Neural cell (in vitro differentiated cells): ENCODE data around the gene RAP1A. TPM values are rescaled to one million over a fixed set of nuclear protein-coding genes. Genes with fewer than 3 reads are reported as not detected.

Source experiments
- H2AFZ ChIP-seq: fragments of 200-600, 300-800 bp; sonication (generic), shearing (Covaris generic); 2 replicates; pipeline ENCODE4 v1.6.0; 2014; ENCODE audit warnings: low read depth, mild to moderate bottlenecking, antibody characterized with exemption, low read length, moderate library complexity
- H3F3A ChIP-seq: fragments of 200-600 bp; shearing (Covaris generic); 2 replicates; pipeline ENCODE4 v1.6.1; 2016; ENCODE audit warnings: mild to moderate bottlenecking, moderate library complexity, mixed read lengths, antibody characterized with exemption, low read length; ENCODE audit not compliant: insufficient read depth, poor library complexity, severe bottlenecking
- H3K27ac ChIP-seq: fragments of 200-600, 300-800 bp; sonication (generic), shearing (Covaris generic); 2 replicates; pipeline ENCODE4 v1.5.1; 2014; ENCODE audit warnings: mild to moderate bottlenecking, low read length, moderate library complexity
- H3K27me3 ChIP-seq: fragments of 300-800, 200-600 bp; sonication (generic), shearing (Covaris generic); 2 replicates; pipeline ENCODE4 v1.6.0; 2014; ENCODE audit warnings: mild to moderate bottlenecking, low read depth, low read length, moderate library complexity; ENCODE audit not compliant: insufficient read depth
- H3K36me3 ChIP-seq: fragments of 300-800, 200-600 bp; sonication (generic), shearing (Covaris generic); 2 replicates; pipeline ENCODE4 v1.5.1; 2014; ENCODE audit warnings: mild to moderate bottlenecking, antibody characterized with exemption, low read length, moderate library complexity; ENCODE audit not compliant: insufficient read depth
- H3K4me2 ChIP-seq: fragments of 300-800, 200-600 bp; sonication (generic), shearing (Covaris generic); 2 replicates; pipeline ENCODE4 v1.6.0; 2014; ENCODE audit warnings: mild to moderate bottlenecking, low read length
- H3K4me3 ChIP-seq: fragments of 300-800, 200-600 bp; sonication (generic), shearing (Covaris generic); 2 replicates; pipeline ENCODE4 v1.5.1; 2014; ENCODE audit warnings: mild to moderate bottlenecking, low read length, moderate library complexity
- H3K79me2 ChIP-seq: fragments of 200-600 bp; shearing (Covaris generic); replicated peaks from 2 replicates; pipeline ENCODE4 v1.6.0; 2014; ENCODE audit warnings: mild to moderate bottlenecking, low read length, moderate library complexity; ENCODE audit not compliant: insufficient read depth
- H3K9ac ChIP-seq: fragments of 300-800, 200-600 bp; sonication (generic), shearing (Covaris generic); 2 replicates; pipeline ENCODE4 v1.6.1; 2016; ENCODE audit warnings: mild to moderate bottlenecking, low read length, mixed read lengths
- H3K9me2 ChIP-seq: fragments of 200-600 bp; shearing (Covaris generic); 2 replicates; pipeline ENCODE4 v1.6.1; 2016; ENCODE audit warnings: mild to moderate bottlenecking, low read length, mixed read lengths; ENCODE audit not compliant: insufficient read depth
- H3K9me3 ChIP-seq: fragments of 200-600, 300-800 bp; sonication (generic), shearing (Covaris generic); 2 replicates; pipeline ENCODE4 v1.6.1; 2016; ENCODE audit warnings: mild to moderate bottlenecking, mixed run types, low read length, moderate library complexity, mixed read lengths
- H4K20me1 ChIP-seq: fragments of 200-600 bp; shearing (Covaris generic); 2 replicates; pipeline ENCODE4 v1.6.1; 2016; ENCODE audit warnings: mild to moderate bottlenecking, mixed run types; ENCODE audit not compliant: insufficient read depth
- EP300 ChIP-seq: fragments of 450-650 bp; conservative IDR thresholded peaks from 2 replicates; pipeline ENCODE4 v1.6.1; 2014; ENCODE audit warnings: antibody characterized with exemption, mild to moderate bottlenecking, moderate library complexity; ENCODE audit not compliant: poor library complexity, severe bottlenecking
- EZH2 ChIP-seq: fragments of 200-600, 300-800 bp; shearing (Covaris generic), sonication (generic); IDR thresholded peaks from 2 replicates; pipeline ENCODE4 v1.6.1; 2014; ENCODE audit warnings: antibody characterized with exemption, low read length, borderline replicate concordance, mild to moderate bottlenecking; ENCODE audit not compliant: insufficient read depth, poor library complexity, severe bottlenecking
- MXI1 ChIP-seq: fragments of 450-650 bp; conservative IDR thresholded peaks from 2 replicates; pipeline ENCODE4 v1.6.1; 2014; ENCODE audit warnings: antibody characterized with exemption, mild to moderate bottlenecking; ENCODE audit not compliant: poor library complexity, severe bottlenecking
- POLR2AphosphoS5 ChIP-seq: IDR thresholded peaks from 2 replicates; pipeline ENCODE4 v1.6.1; 2012
- RAD21 ChIP-seq: fragments of 450-650 bp; conservative IDR thresholded peaks from 2 replicates; pipeline ENCODE4 v1.6.1; 2014; ENCODE audit warnings: antibody characterized with exemption, mild to moderate bottlenecking, moderate library complexity
- SMC3 ChIP-seq: fragments of 450-650 bp; conservative IDR thresholded peaks from 2 replicates; pipeline ENCODE4 v1.6.1; 2014; ENCODE audit warnings: antibody characterized with exemption, mild to moderate bottlenecking, moderate library complexity; ENCODE audit not compliant: poor library complexity
- TAF1 ChIP-seq: IDR thresholded peaks from 2 replicates; pipeline ENCODE4 v1.6.1; 2012; ENCODE audit warnings: low read depth
- polyA plus RNA-seq: library from polyadenylated mRNA; depleted of rRNA; stranded (reverse); fragments of >200 nt; gene quantifications from 2 replicates; pipeline ENCODE4 v1.2.3, GENCODE V29; 2014
- TF ChIP-seq, protein P1 (sequence below): IDR thresholded peaks from 2 replicates; pipeline ENCODE4 v1.6.1; 2012; ENCODE audit warnings: borderline replicate concordance
- TF ChIP-seq, protein P2 (sequence below): fragments of 450-650 bp; IDR thresholded peaks from 2 replicates; pipeline ENCODE4 v1.5.1; 2014; ENCODE audit warnings: antibody characterized with exemption, mild to moderate bottlenecking, moderate library complexity; ENCODE audit not compliant: poor library complexity, severe bottlenecking

The RAP1A gene
- polyA plus RNA-seq, 1 donor from 2014 or later, result 28.7 TPM

DNA sequence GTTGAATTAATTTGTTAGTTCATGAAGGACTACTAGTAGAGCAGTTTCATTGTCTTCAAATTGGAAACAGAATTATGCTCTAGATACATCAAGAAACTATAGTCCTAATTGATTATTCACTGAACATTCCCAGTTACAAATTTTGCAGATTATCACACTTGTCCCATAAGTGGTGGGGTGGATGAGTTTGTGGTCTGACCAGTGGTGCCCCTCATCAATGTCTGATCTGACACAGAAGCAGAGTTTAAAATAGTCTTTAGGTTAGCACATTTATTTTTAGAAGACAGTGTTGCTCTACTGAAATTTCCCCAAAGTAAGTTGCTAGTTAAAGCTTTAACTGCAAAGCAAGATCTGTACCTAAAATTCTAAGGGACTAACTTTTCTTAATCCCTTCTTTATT, 76.7 kb downstream of the RAP1A start:
- peaks cover 19% of the 10 kb centered on the region for H3K36me3 ChIP-seq

GRCh38 chr1:111699268-111699667, 79.7 kb downstream of the RAP1A start:
- Histone ChIP-seq H3K9me3 (no peaks in the 10 kb centered on the region), H3K36me3 (peaks cover 19% of the 10 kb centered on the region), H4K20me1 (no peaks in the 10 kb centered on the region), H3K4me3 (no peak overlapping the region), H2AFZ (no peak overlapping the region), H3K9ac (no peak overlapping the region), H3K27me3 (no peaks in the 10 kb centered on the region), H3F3A (no peaks in the 10 kb centered on the region), H3K27ac (no peak overlapping the region), H3K9me2 (no peaks in the 10 kb centered on the region), H3K4me2 (no peak overlapping the region), H3K79me2 (no peaks in the 10 kb centered on the region)
- TF ChIP-seq EZH2 (no peak), MXI1 (no peak), RAD21 (no peak), TAF1 (no peak), EP300 (no peak), POLR2AphosphoS5 (no peak), SMC3 (no peak)
- TF ChIP-seq, protein P1, sequence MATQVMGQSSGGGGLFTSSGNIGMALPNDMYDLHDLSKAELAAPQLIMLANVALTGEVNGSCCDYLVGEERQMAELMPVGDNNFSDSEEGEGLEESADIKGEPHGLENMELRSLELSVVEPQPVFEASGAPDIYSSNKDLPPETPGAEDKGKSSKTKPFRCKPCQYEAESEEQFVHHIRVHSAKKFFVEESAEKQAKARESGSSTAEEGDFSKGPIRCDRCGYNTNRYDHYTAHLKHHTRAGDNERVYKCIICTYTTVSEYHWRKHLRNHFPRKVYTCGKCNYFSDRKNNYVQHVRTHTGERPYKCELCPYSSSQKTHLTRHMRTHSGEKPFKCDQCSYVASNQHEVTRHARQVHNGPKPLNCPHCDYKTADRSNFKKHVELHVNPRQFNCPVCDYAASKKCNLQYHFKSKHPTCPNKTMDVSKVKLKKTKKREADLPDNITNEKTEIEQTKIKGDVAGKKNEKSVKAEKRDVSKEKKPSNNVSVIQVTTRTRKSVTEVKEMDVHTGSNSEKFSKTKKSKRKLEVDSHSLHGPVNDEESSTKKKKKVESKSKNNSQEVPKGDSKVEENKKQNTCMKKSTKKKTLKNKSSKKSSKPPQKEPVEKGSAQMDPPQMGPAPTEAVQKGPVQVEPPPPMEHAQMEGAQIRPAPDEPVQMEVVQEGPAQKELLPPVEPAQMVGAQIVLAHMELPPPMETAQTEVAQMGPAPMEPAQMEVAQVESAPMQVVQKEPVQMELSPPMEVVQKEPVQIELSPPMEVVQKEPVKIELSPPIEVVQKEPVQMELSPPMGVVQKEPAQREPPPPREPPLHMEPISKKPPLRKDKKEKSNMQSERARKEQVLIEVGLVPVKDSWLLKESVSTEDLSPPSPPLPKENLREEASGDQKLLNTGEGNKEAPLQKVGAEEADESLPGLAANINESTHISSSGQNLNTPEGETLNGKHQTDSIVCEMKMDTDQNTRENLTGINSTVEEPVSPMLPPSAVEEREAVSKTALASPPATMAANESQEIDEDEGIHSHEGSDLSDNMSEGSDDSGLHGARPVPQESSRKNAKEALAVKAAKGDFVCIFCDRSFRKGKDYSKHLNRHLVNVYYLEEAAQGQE, result no peak
- TF ChIP-seq, protein P2, sequence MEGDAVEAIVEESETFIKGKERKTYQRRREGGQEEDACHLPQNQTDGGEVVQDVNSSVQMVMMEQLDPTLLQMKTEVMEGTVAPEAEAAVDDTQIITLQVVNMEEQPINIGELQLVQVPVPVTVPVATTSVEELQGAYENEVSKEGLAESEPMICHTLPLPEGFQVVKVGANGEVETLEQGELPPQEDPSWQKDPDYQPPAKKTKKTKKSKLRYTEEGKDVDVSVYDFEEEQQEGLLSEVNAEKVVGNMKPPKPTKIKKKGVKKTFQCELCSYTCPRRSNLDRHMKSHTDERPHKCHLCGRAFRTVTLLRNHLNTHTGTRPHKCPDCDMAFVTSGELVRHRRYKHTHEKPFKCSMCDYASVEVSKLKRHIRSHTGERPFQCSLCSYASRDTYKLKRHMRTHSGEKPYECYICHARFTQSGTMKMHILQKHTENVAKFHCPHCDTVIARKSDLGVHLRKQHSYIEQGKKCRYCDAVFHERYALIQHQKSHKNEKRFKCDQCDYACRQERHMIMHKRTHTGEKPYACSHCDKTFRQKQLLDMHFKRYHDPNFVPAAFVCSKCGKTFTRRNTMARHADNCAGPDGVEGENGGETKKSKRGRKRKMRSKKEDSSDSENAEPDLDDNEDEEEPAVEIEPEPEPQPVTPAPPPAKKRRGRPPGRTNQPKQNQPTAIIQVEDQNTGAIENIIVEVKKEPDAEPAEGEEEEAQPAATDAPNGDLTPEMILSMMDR, result no peak

More for the DNA sequence above, 76.7 kb downstream of the RAP1A start:
- H3K4me3 ChIP-seq, result no peak overlapping the region
- no peaks in the 10 kb centered on the region for H3F3A ChIP-seq
- H2AFZ ChIP-seq, result no peak overlapping the region
- no peaks in the 10 kb centered on the region for H3K9me3 ChIP-seq
- TF ChIP-seq EP300 (no peak), TAF1 (no peak), MXI1 (no peak), POLR2AphosphoS5 (no peak), SMC3 (no peak), EZH2 (no peak), RAD21 (no peak)
- TF ChIP-seq, protein P1, result no peak
- TF ChIP-seq, protein P2, result no peak
- H3K27ac ChIP-seq, result no peak overlapping the region
- no peaks in the 10 kb centered on the region for H3K27me3 ChIP-seq
- H3K9me2 ChIP-seq, result no peaks in the 10 kb centered on the region
- H4K20me1 ChIP-seq, result no peaks in the 10 kb centered on the region
- no peaks in the 10 kb centered on the region for H3K79me2 ChIP-seq
- no peak overlapping the region for H3K9ac ChIP-seq
- H3K4me2 ChIP-seq, result no peak overlapping the region
